Left renal pelvis (tissue), 4 donors: ENCODE measurements around the gene STING1. TPM values are rescaled to one million over a fixed set of nuclear protein-coding genes. Genes with fewer than 3 reads are reported as not detected.
"Not testable (repeated sequence)": the region's sequence is repeated elsewhere in the genome, so short reads cannot be mapped to it uniquely, and the experiment has no call there.

Experiments used
- DNase-seq, 4 donors: peaks; one replicate each; pipeline ENCODE4 v3.0.0-alpha.2; 2013; ENCODE audit warnings: low read depth in 4 of 4, low spot score in 3 of 4
- polyA plus RNA-seq, 4 donors: library from polyadenylated mRNA; unstranded; fragments of 120-200 nt; gene quantifications; one replicate each; pipeline ENCODE4 v1.2.1, GENCODE V29; 2013; ENCODE audit not compliant: insufficient read length in 4 of 4

The STING1 gene
- polyA plus RNA-seq, 4 donors = 29.6 to 65.9 (median 33.6) TPM

- not testable (repeated sequence) for DNase-seq
Measured at GRCh38 chr5:139503879-139504278, 21.3 kb upstream of the STING1 start.

GRCh38 chr5:139503036-139503817 is 20.7 kb upstream of the STING1 start:
- DNase-seq = not testable (repeated sequence)

- no peak for DNase-seq
Measured at GRCh38 chr5:139501381-139501780, 18.8 kb upstream of the STING1 start.

- DNase-seq = no peak
Measured at GRCh38 chr5:139495638-139496435, 13.3 kb upstream of the STING1 start.

- DNase-seq = no peak
Measured at GRCh38 chr5:139494832-139495231, 12.3 kb upstream of the STING1 start.

GRCh38 chr5:139494256-139494655 is 11.7 kb upstream of the STING1 start:
- no peak for DNase-seq

GRCh38 chr5:139492700-139493192 is 10.2 kb upstream of the STING1 start:
- no peak for DNase-seq

GRCh38 chr5:139488260-139488659 is 5.7 kb upstream of the STING1 start:
- no peak for DNase-seq

GRCh38 chr5:139486201-139486600 is 3.6 kb upstream of the STING1 start:
- DNase-seq = no peak

- DNase-seq = not testable (repeated sequence)
Measured at GRCh38 chr5:139482890-139483208, 291 bp upstream of the STING1 start.

GRCh38 chr5:139481580-139482049 is 943 bp downstream of the STING1 start:
- DNase-seq = no peak

- DNase-seq = no peak
Measured at GRCh38 chr5:139481122-139481533, 1.4 kb downstream of the STING1 start.

GRCh38 chr5:139479729-139480128 is 2.8 kb downstream of the STING1 start:
- DNase-seq = not testable (repeated sequence)

GRCh38 chr5:139478657-139479423 is 3.7 kb downstream of the STING1 start:
- DNase-seq = not testable (repeated sequence)

GRCh38 chr5:139475865-139476617 is 6.5 kb downstream of the STING1 start:
- no peak for DNase-seq

- DNase-seq = no peak
Measured at GRCh38 chr5:139474890-139475791, 7.4 kb downstream of the STING1 start.

- no peak for DNase-seq
Measured at GRCh38 chr5:139473565-139473964, 9.0 kb downstream of the STING1 start.

- DNase-seq = no peak
Measured at GRCh38 chr5:139473105-139473504, 9.5 kb downstream of the STING1 start.

- no peak for DNase-seq
Measured at GRCh38 chr5:139472386-139473030, 10.1 kb downstream of the STING1 start.
